Endothelial cell of umbilical vein (primary cell): ENCODE measurements around the gene ABI2.
A peak's percentile ranks its signal among the peaks of the same experiment; 100 is the strongest.

Source experiments
- EZH2 ChIP-seq: IDR thresholded peaks from 2 replicates; pipeline ENCODE4 v1.6.1; 2012; ENCODE audit warnings: borderline replicate concordance, low read depth, mild to moderate bottlenecking, moderate library complexity, low read length, inconsistent platforms; ENCODE audit not compliant: severe bottlenecking
- FOS ChIP-seq: IDR thresholded peaks from 2 replicates; pipeline ENCODE4 v1.6.1; 2011; ENCODE audit warnings: mild to moderate bottlenecking, low read length, moderate library complexity, borderline replicate concordance; ENCODE audit not compliant: insufficient read depth
- GATA2 ChIP-seq: IDR thresholded peaks from 2 replicates; pipeline ENCODE4 v1.7.0; 2011; ENCODE audit warnings: low read depth, mild to moderate bottlenecking, moderate library complexity, mixed read lengths, low read length; ENCODE audit not compliant: insufficient read length, insufficient read depth
- POLR2A ChIP-seq: IDR thresholded peaks from 2 replicates; pipeline ENCODE4 v1.6.1; 2012; ENCODE audit warnings: low read depth, mild to moderate bottlenecking, control low read depth, low read length
- POLR2AphosphoS5 ChIP-seq: IDR thresholded peaks from 2 replicates; pipeline ENCODE4 v1.6.1; 2012; ENCODE audit warnings: low read depth, mild to moderate bottlenecking, control low read depth, low read length, moderate library complexity; ENCODE audit not compliant: insufficient read depth
- TF ChIP-seq, protein P1 (sequence below): IDR thresholded peaks from 2 replicates; pipeline ENCODE4 v1.6.1; 2011; ENCODE audit not compliant: insufficient read depth, insufficient read length
- TF ChIP-seq, protein P2 (sequence below), 2 donors: IDR thresholded peaks; 1 replicate in 1 of 2; 2 replicates in 1 of 2; pipeline ENCODE4 v1.5.1; 2011; ENCODE audit warnings: low read length in 2 of 2, mild to moderate bottlenecking in 2 of 2, moderate library complexity in 2 of 2, control low read depth in 1 of 2, inconsistent platforms in 1 of 2, low read depth in 1 of 2; ENCODE audit not compliant: insufficient read depth in 1 of 2; ENCODE audit errors: extremely low read depth in 1 of 2

DNA sequence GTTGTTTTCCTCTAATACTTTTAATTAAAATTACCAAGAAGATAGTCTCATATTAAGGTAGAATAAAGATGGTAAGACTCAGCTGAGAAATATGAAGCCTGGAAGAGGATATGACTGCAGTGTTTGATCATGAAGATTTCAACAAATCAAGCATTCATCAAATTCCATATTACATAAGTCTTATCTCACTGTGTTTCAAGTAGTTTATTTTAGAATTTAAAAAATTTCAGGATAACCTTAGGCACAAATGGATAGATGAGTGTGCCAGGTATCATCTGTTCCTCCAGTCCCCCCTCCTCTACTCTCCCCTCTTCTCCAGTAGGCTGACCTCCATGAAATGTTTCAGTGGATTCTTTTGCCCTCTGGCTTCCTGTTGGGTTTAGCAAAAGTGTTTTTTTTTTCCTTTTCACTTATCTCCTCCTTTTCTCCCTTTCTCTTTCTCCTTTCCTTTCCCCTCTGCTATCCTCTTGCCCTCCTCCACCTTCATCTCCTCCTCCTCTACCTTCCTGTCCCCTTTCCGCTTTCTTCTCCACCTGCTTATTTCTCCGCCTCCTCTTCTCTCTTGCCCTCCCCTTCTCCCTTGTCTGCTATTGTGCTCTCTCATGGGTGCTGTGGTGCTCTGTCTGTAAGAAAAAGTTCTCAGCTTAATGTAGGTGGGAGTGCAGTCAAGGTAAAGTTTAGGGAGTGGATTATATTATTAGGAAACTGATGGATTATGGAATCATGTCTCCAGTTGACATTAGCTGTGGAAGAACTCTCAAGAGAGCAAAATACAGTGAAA lies 72.8 kb downstream of the ABI2 start:
- TF ChIP-seq POLR2A (no peak), POLR2AphosphoS5 (no peak), EZH2 (no peak), GATA2 (peak; percentile 68), FOS (peak; percentile 39)
- TF ChIP-seq, protein P1, sequence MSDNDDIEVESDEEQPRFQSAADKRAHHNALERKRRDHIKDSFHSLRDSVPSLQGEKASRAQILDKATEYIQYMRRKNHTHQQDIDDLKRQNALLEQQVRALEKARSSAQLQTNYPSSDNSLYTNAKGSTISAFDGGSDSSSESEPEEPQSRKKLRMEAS = no peak
- TF ChIP-seq, protein P2, sequence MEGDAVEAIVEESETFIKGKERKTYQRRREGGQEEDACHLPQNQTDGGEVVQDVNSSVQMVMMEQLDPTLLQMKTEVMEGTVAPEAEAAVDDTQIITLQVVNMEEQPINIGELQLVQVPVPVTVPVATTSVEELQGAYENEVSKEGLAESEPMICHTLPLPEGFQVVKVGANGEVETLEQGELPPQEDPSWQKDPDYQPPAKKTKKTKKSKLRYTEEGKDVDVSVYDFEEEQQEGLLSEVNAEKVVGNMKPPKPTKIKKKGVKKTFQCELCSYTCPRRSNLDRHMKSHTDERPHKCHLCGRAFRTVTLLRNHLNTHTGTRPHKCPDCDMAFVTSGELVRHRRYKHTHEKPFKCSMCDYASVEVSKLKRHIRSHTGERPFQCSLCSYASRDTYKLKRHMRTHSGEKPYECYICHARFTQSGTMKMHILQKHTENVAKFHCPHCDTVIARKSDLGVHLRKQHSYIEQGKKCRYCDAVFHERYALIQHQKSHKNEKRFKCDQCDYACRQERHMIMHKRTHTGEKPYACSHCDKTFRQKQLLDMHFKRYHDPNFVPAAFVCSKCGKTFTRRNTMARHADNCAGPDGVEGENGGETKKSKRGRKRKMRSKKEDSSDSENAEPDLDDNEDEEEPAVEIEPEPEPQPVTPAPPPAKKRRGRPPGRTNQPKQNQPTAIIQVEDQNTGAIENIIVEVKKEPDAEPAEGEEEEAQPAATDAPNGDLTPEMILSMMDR (IDR thresholded peaks at IDR 0.05; ENCODE audit: extremely low read depth in 1 of 2, insufficient read depth in 1 of 2, low read depth in 1 of 2, low read length in 2 of 2) = no peak
